Smooth muscle cell (in vitro differentiated cells): Measurements from ENCODE around the gene APIP. TPM values are rescaled to one million over a fixed set of nuclear protein-coding genes. Genes with fewer than 3 reads are reported as not detected.

Source experiments
- DNase-seq: peaks from one replicate; lab custom pipeline; 2025; ENCODE audit not compliant: unreplicated experiment; lab: John Stamatoyannopoulos, UW
- H2AFZ ChIP-seq: fragments of 200-600 bp; sonication (generic); 2 replicates; pipeline ENCODE4 v1.6.0; 2016; ENCODE audit warnings: antibody characterized with exemption, low read depth, mild to moderate bottlenecking
- H3F3A ChIP-seq: fragments of 200-600 bp; sonication (generic); 2 replicates; pipeline ENCODE4 v1.6.0; 2017; ENCODE audit warnings: antibody characterized with exemption, low read depth
- H3K27ac ChIP-seq: fragments of 200-600 bp; sonication (generic); 2 replicates; pipeline ENCODE4 v1.5.1; 2016; ENCODE audit warnings: low read depth, mild to moderate bottlenecking
- H3K27me3 ChIP-seq: fragments of 200-600 bp; sonication (generic); 2 replicates; pipeline ENCODE4 v1.6.1; 2016; ENCODE audit warnings: low read depth, mild to moderate bottlenecking
- H3K36me3 ChIP-seq: fragments of 200-600 bp; sonication (generic); 2 replicates; pipeline ENCODE4 v1.5.1; 2016; ENCODE audit warnings: low read depth
- H3K4me1 ChIP-seq: fragments of 200-600 bp; sonication (generic); 2 replicates; pipeline ENCODE4 v1.5.1; 2016; ENCODE audit warnings: low read depth
- H3K4me2 ChIP-seq: fragments of 200-600 bp; sonication (generic); 2 replicates; pipeline ENCODE4 v1.6.0; 2016; ENCODE audit warnings: mild to moderate bottlenecking
- H3K4me3 ChIP-seq: fragments of 200-600 bp; sonication (generic); 2 replicates; pipeline ENCODE4 v1.5.1; 2016; ENCODE audit warnings: mild to moderate bottlenecking
- H3K79me2 ChIP-seq: fragments of 200-600 bp; sonication (generic); 2 replicates; pipeline ENCODE4 v1.6.0; 2016; ENCODE audit warnings: low read depth, mild to moderate bottlenecking
- H3K9ac ChIP-seq: fragments of 200-600 bp; sonication (generic); 2 replicates; pipeline ENCODE4 v1.6.0; 2016; ENCODE audit warnings: low read depth
- H3K9me3 ChIP-seq: fragments of 200-600 bp; sonication (generic); replicated peaks from 2 replicates; pipeline ENCODE4 v1.5.1; 2016; ENCODE audit warnings: low read depth
- H4K20me1 ChIP-seq: fragments of 200-600 bp; sonication (generic); 2 replicates; pipeline ENCODE4 v1.6.0; 2016; ENCODE audit warnings: low read depth
- CTCF ChIP-seq: fragments of 200-600 bp; sonication (generic); IDR thresholded peaks from 2 replicates; pipeline ENCODE4 v1.5.1; 2017; ENCODE audit warnings: borderline replicate concordance, mild to moderate bottlenecking, antibody characterized with exemption; ENCODE audit not compliant: insufficient read depth, poor library complexity, severe bottlenecking
- WGBS: methylation state at CpG from one replicate; pipeline ENCODE4 v1.1.7; 2016; ENCODE audit warnings: low lambda C conversion rate; 5-methylcytosine and 5-hydroxymethylcytosine counted together
- polyA plus RNA-seq: library from polyadenylated mRNA; unstranded; fragments of >200 nt; fragmentation: Nextera tagmentation; extraction: Ambion mirVana; gene quantifications from 2 replicates; pipeline ENCODE4 v1.2.1, GENCODE V29; 2016
- total RNA-seq: library from RNA; depleted of rRNA; stranded (reverse); fragments of >200 nt; gene quantifications from 2 replicates; pipeline ENCODE4 v1.2.3, GENCODE V29; 2014

The APIP gene
- total and polyA plus RNA-seq, 2 experiments from 2014 or later, result 12.8 to 24.9 TPM

DNA sequence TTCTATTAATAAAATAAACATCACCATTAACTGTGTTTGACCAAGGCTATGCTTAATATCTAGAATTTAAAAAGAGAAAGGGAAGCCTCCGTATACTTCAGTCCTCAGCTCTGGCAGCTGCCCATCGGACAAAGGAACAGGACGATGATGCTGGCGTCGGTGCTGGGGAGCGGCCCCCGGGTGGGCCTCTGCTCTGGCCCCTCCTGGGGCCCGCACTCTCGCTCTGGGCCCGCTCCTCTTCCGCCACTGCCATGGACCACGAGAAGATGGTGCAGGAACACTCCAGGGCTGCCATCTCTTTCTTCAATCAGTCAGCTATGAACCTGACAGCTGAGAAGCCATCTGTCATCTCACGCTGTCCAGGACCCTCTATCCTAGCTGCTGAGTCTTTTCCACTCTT, 25.5 kb upstream of the APIP start:
- H3K27me3 ChIP-seq, result no peaks in the 10 kb centered on the region
- H3F3A ChIP-seq, result no peaks in the 10 kb centered on the region
- no peak overlapping the region for H3K9ac ChIP-seq
- peaks cover 62% of the 10 kb centered on the region for H4K20me1 ChIP-seq
- no peak for TF ChIP-seq CTCF
- no peak overlapping the region for H2AFZ ChIP-seq
- H3K9me3 ChIP-seq, result no peaks in the 10 kb centered on the region
- DNase-seq, result no peak
- H3K4me2 ChIP-seq, result no peak overlapping the region
- peaks cover 53% of the 10 kb centered on the region for H3K79me2 ChIP-seq
- H3K36me3 ChIP-seq, result no peaks in the 10 kb centered on the region
- no peaks in the 10 kb centered on the region for H3K4me1 ChIP-seq
- H3K4me3 ChIP-seq, result no peak overlapping the region
- no peak overlapping the region for H3K27ac ChIP-seq
- 96% methylated on average over 13 of the region's 13 CpGs for WGBS

GRCh38 chr11:34940026-34940677, 24.0 kb upstream of the APIP start:
- Histone ChIP-seq H3K36me3 (no peaks in the 10 kb centered on the region), H3K27me3 (no peaks in the 10 kb centered on the region), H3K4me2 (no peak overlapping the region), H2AFZ (no peak overlapping the region), H3K9ac (no peak overlapping the region), H3K4me3 (no peak overlapping the region), H3K9me3 (no peaks in the 10 kb centered on the region), H4K20me1 (peaks cover 56% of the 10 kb centered on the region), H3K4me1 (no peaks in the 10 kb centered on the region), H3F3A (no peaks in the 10 kb centered on the region), H3K27ac (no peak overlapping the region), H3K79me2 (peaks cover 46% of the 10 kb centered on the region)
- no peak for TF ChIP-seq CTCF
- WGBS, result 66% methylated on average over 4 of the region's 4 CpGs
- DNase-seq, result no peak

GRCh38 chr11:34938611-34939010, 22.4 kb upstream of the APIP start:
- TF ChIP-seq CTCF, result no peak
- Histone ChIP-seq H3K9ac (no peak overlapping the region), H3K27me3 (no peaks in the 10 kb centered on the region), H3K4me1 (no peaks in the 10 kb centered on the region), H4K20me1 (peaks cover 53% of the 10 kb centered on the region), H3K9me3 (no peaks in the 10 kb centered on the region), H3F3A (no peaks in the 10 kb centered on the region), H3K79me2 (peaks cover 37% of the 10 kb centered on the region), H3K27ac (no peak overlapping the region), H3K36me3 (no peaks in the 10 kb centered on the region), H2AFZ (no peak overlapping the region), H3K4me2 (no peak overlapping the region), H3K4me3 (no peak overlapping the region)
- no peak for DNase-seq
- 85% methylated on average over 1 of the region's 1 CpG for WGBS

DNA sequence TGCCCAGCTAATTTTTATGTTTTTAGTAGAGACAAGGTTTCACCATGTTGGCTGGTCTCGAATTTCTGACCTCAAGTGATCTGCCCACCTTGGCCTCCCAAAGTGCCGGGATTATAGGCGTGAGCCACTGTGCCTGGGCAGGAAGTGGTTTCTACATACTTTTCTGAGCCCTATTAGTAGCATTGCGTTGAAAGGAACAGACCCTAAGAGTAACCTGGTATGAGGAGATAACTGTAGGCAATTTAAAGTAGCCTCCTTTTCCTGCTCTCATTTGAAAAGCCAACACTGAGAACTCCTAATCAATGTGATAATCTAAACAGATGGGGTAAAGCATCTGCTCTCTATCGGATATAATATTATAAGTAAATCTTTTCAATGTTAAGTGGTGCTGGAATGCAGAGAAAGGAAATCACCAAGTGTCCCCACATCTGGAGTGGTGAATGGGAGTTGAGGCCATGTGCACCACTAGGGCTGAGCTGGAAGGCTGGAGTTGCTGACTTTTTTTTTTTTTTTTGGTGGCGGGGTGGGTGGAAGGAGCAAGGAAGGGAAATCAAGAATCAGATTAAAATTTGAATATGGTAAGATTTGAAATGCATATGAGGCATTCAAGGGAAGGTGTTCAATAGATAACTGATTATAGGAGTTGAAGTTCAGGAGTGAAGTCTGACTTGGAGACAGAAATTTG, 20.9 kb upstream of the APIP start:
- Histone ChIP-seq H3K4me1 (no peaks in the 10 kb centered on the region), H2AFZ (no peak overlapping the region), H3K27ac (no peak overlapping the region), H3K9me3 (no peaks in the 10 kb centered on the region), H3K27me3 (no peaks in the 10 kb centered on the region), H3K36me3 (peaks cover 7% of the 10 kb centered on the region), H3F3A (no peaks in the 10 kb centered on the region), H3K4me2 (no peak overlapping the region), H3K9ac (no peak overlapping the region), H4K20me1 (peaks cover 57% of the 10 kb centered on the region), H3K4me3 (no peak overlapping the region), H3K79me2 (peaks cover 22% of the 10 kb centered on the region)
- WGBS, result 81% methylated on average over 6 of the region's 6 CpGs
- TF ChIP-seq CTCF, result no peak
- DNase-seq, result no peak
